ENCODE data around the gene GARS1.
"Not testable (repeated sequence)": the region's sequence is repeated elsewhere in the genome, so short reads cannot be mapped to it uniquely, and the experiment has no call there.

GARS1 gene

GRCh38 chr7:30594540-30595435 lies at the start of gene GARS1:
Gene GARS1 (plus strand): TSS chr7:30594878. CDS start chr7:30594922, 44 bp downstream.
- peak; percentile 82 for DNase-seq (ENCODE audit: low spot score)

- DNase-seq (ENCODE audit: low spot score), result no peak
These were observed 48.7 kb upstream of the GARS1 start for GRCh38 chr7:30545791-30546555.

GRCh38 chr7:30546596-30546995 lies 48.1 kb upstream of the GARS1 start:
- DNase-seq (ENCODE audit: low spot score), result no peak

GRCh38 chr7:30548845-30549244 lies 45.8 kb upstream of the GARS1 start:
- DNase-seq (ENCODE audit: low spot score), result peak; percentile 91

- DNase-seq (ENCODE audit: low spot score), result no peak
These were observed 44.7 kb upstream of the GARS1 start for GRCh38 chr7:30549931-30550493.

- DNase-seq (ENCODE audit: low spot score), result no peak
These were observed 42.3 kb upstream of the GARS1 start for GRCh38 chr7:30552330-30552729.

GRCh38 chr7:30553141-30553540 lies 41.5 kb upstream of the GARS1 start:
- peak; percentile 76 for DNase-seq (ENCODE audit: low spot score)

- peak; percentile 42 for DNase-seq (ENCODE audit: low spot score)
These were observed 41.1 kb upstream of the GARS1 start for GRCh38 chr7:30553546-30553945.

- DNase-seq (ENCODE audit: low spot score), result no peak
These were observed 39.2 kb upstream of the GARS1 start for GRCh38 chr7:30555525-30555924.

GRCh38 chr7:30556840-30557239 lies 37.8 kb upstream of the GARS1 start:
- DNase-seq (ENCODE audit: low spot score), result peak; percentile 99

- DNase-seq (ENCODE audit: low spot score), result no peak
These were observed 37.4 kb upstream of the GARS1 start for GRCh38 chr7:30557245-30557644.

GRCh38 chr7:30559611-30560010 lies 35.1 kb upstream of the GARS1 start:
- no peak for DNase-seq (ENCODE audit: low spot score)

- DNase-seq (ENCODE audit: low spot score), result no peak
These were observed 33.3 kb upstream of the GARS1 start for GRCh38 chr7:30561389-30561788.

- peak; percentile 41 for DNase-seq (ENCODE audit: low spot score)
These were observed 32.2 kb upstream of the GARS1 start for GRCh38 chr7:30562498-30562897.

GRCh38 chr7:30562909-30563308 lies 31.8 kb upstream of the GARS1 start:
- no peak for DNase-seq (ENCODE audit: low spot score)

GRCh38 chr7:30563326-30563942 lies 31.2 kb upstream of the GARS1 start:
- DNase-seq (ENCODE audit: low spot score), result no peak

GRCh38 chr7:30564243-30564892 lies 30.3 kb upstream of the GARS1 start:
- peak; percentile 95 for DNase-seq (ENCODE audit: low spot score)

- no peak for DNase-seq (ENCODE audit: low spot score)
These were observed 28.1 kb upstream of the GARS1 start for GRCh38 chr7:30566596-30566995.

- DNase-seq (ENCODE audit: low spot score), result no peak
These were observed 27.6 kb upstream of the GARS1 start for GRCh38 chr7:30567081-30567480.

GRCh38 chr7:30570238-30570637 lies 24.4 kb upstream of the GARS1 start:
- DNase-seq (ENCODE audit: low spot score), result not testable (repeated sequence)

- DNase-seq (ENCODE audit: low spot score), result no peak
These were observed 22.4 kb upstream of the GARS1 start for GRCh38 chr7:30572212-30572841.

All from cerebellar cortex (tissue), 1 donor.